GM19452 (cell line): Measurements from ENCODE around the gene TSPAN18.

Experiments
- ATAC-seq: cut with Tn5 transposase; IDR thresholded peaks from one replicate; pipeline ENCODE4 v1.9.1; 2021; ENCODE audit not compliant: unreplicated experiment

The TSPAN18 gene

DNA sequence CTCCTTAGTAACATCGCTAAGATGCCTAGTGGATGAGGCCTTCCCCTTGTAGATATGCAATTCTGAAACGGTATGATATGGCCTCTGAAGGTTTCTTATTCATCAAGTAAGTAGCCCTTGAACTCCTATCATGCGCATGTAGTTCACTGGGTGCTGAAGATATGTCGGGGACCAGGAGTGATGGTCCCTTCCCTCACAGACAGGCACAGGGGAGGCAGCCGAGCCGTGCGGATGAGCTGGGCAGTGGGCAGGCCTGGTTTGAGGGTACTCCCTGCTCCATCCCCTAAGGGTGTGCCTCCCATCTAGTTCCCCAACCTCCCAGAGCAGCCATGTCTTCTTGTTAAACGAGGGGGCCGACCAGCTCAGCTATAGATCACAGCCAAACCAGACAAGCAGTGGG is 183.8 kb downstream of the TSPAN18 start:
- no peak for ATAC-seq

DNA sequence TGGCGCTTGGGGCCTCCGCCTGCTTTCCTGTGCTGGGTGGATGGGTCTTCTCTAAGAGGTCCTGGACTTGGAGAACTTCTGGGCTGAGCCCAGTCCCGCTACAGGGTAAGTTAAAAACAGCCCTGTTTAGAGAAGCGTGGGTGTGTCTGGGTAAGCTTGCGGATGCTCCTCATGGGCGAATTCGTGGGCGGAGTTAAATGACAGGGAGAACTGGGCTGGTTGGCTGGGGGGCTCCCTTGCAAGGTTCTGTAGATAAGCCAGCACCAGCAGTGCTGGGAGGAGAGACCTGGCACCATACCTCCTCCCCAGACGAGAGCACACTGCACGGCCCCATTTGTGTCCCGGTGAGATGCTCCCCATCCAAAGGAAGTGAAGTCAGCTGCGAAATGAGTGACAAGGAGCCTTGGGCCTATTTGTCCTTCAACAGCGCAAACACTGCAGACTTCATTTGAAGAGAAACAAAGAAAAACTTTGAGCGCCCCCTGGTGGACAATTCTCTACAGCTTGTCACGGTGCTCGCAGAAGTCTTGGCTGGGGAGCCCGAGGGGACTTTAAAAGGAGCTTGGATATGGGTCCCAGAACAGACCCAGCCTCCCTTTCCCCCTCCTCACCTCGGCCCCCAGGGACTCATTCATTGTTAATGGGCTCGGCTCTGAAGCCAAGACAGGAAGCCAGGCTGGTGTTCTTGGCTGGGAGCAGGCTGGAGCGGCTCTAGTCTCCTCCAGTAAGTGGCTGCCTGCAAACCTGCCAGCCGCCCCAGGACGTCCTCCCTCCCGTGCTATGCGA is 184.5 kb downstream of the TSPAN18 start:
- no peak for ATAC-seq

DNA sequence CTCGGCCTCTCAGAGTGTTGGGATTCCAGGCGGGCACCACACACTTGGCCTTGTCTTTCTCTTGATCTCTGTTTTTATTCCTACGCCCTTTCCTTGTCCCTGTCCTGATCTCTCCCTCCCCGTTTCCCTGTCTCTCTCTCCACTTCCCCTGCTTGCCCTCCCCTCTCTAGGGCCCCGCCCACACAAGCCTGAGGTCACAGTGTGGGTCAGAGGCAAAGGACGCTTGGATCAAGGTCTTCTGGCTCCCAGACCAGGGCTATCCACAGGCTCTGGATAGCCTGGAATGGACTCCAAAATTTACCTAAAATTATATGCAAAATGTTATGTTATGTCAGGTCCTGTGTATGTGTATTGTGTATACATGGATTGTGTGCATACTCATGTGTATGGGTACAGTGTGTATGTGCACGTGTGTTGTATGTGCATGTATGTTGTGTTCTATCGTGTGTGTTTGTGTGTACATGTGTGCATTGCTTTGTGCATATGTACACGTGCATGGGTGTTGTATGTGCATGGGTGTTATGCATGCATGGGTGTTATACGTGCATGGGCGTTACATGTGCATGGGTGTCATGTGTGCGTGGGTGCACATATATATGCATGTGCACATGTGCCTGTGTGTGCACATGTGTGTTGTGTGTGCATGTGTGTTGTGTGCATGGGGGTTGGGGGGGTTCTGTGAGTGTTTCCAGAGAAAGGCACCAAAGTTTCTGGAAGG is 185.7 kb downstream of the TSPAN18 start:
- ATAC-seq: no peak

- ATAC-seq: no peak
These were observed 186.7 kb downstream of the TSPAN18 start for GRCh38 chr11:44913502-44913901.

- ATAC-seq: no peak
These were observed 187.3 kb downstream of the TSPAN18 start for GRCh38 chr11:44914105-44914504.

GRCh38 chr11:44915004-44915403 is 188.2 kb downstream of the TSPAN18 start:
- no peak for ATAC-seq

- ATAC-seq: no peak
These were observed 188.9 kb downstream of the TSPAN18 start for GRCh38 chr11:44915621-44916020.

GRCh38 chr11:44916331-44916730 is 189.6 kb downstream of the TSPAN18 start:
- no peak for ATAC-seq

- ATAC-seq: no peak
These were observed 190.1 kb downstream of the TSPAN18 start for GRCh38 chr11:44916801-44917385.

- no peak for ATAC-seq
These were observed 191.0 kb downstream of the TSPAN18 start for GRCh38 chr11:44917741-44918140.

DNA sequence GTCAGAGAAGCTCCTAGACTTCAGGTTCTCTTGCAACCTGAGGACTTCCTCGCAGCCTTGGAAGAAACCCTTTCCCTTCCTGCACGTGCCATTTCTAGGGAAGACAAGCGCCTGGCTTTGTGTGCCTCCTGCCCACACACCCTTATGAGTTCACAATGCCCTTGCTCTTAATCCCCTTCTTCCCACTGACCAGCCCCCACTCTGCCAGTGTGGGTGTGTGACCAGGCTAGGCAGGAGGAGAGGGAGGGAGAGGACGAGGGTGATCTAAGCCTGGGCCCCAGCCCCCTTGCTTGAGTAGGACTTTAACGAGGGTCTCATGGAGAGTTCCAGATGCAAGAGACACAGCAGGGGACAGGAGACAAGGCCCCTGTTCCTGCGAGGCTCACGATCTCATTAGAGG is 193.7 kb downstream of the TSPAN18 start:
- ATAC-seq: no peak

DNA sequence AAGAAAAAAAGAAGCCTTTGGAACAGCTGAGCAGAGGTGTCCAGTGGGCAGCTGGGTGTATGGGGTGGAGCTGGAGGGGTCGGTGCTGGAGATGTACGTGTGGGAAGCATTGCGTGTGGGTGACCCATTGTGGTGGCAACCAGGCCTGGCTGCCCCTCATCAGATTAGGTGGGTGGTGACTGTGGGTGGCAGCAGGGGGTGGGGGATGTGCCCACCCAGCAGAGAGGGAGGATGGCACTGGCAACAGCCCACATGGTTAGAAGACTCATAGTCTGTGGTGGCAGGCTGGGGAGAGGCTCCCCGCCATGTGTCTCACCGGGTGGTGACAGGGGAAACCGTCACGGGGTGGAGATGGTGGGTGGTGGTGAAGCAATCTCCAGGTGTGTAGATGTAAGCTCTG is 196.4 kb downstream of the TSPAN18 start:
- no peak for ATAC-seq

DNA sequence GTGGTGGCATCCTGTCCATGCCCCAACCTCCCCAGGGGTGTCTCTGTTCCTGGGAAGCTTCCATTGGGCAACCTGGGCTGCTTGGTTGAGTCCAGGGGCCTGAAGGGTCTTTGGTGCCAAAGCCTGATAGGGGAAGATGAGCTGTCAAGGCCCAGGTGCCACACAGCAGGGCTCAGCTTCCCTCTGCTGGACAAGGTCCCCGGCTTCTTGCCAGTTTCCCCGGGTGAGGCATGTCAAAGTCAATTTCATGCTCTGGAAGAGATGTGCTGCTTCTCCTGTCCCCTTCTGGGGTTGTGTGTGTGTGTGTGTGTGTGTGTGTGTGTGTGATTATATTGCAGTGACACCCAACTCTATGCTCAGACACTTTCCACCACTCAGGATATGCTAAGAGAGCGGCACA is 197.0 kb downstream of the TSPAN18 start:
- no peak for ATAC-seq

DNA sequence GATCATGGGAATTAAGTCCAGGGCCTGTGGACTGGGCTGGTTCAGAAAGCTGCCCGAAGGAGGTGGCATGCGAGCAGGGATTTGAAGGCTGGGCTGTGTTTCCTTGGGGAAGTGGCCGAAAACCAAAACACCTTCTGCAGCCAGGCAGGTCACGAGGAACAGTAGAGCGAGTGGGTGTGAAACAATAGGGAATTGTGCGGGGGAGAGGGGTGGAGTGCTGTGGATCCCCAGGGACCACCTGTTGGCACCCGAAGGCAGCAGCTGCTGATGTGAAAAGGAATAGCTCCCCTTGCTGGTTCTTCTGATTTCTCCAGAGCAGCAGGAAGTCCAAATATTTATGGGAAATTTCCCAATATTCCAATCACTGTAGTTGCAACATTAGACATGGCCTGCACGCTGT is 199.3 kb downstream of the TSPAN18 start:
- no peak for ATAC-seq

DNA sequence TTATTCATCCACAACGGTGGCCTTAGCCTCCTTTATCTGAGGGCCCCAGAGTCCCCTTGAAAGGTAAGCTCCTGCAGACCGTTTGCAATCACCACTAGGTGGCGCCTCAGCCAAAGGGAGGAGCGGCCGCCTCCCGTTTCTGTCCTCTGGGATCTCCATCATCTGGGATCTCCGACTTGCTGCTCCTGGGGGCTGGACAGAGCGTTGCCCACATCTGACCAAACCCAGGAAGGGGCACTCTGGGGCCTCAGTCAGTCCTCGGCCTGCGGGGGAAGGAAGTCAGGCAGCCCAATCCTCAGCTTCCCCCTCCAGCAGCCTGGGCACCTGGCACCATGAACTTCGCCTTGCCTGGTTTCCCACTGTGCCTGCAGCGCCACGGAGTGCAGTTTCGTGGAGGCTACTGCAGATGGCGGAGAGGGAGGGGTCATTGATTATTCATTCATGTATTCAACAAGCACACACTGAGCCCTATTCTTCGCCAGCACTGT is 200.5 kb downstream of the TSPAN18 start:
- ATAC-seq: no peak

DNA sequence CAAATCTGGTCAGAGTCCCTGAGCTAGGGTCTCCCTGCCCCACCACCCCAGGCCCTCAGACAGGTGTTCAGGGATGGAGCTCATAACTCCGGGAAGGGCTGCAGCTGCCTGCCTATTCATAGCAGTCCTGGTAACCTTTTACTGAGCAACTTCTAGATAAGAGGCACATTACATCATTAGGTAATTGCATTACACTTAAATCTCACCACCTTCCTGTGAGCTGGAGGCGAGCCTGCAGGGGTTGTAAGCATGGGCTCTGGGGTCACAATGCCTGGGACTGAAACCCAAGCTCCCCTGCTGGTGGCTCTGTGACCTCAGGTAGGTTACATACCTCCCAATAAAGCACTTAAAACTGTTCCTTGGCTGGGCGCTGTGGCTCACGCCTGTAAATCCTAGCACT is 201.4 kb downstream of the TSPAN18 start:
- no peak for ATAC-seq

GRCh38 chr11:44928816-44929215 is 202.1 kb downstream of the TSPAN18 start:
- ATAC-seq: no peak

- ATAC-seq: no peak
These were observed 204.0 kb downstream of the TSPAN18 start for GRCh38 chr11:44930588-44931302.

DNA sequence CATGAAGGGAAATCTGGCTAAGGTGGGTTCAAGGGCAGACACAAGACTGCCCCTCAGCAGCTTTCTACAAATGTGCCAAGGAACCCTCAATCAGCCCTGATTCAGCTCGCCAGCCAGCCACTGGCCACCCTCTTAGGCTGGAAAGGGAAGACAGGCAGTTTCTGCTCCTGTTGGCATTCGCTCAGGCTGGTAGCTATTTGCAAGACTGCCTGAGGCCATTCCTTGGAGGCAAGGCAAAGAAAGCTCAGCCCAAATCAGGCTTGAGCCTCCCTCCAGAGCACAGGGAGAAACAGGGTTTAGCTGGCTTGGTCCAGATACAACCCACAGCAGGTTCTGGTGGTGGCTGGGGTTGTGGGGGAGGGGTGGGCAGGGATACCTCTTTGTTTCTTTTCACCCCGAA is 204.7 kb downstream of the TSPAN18 start:
- no peak for ATAC-seq

DNA sequence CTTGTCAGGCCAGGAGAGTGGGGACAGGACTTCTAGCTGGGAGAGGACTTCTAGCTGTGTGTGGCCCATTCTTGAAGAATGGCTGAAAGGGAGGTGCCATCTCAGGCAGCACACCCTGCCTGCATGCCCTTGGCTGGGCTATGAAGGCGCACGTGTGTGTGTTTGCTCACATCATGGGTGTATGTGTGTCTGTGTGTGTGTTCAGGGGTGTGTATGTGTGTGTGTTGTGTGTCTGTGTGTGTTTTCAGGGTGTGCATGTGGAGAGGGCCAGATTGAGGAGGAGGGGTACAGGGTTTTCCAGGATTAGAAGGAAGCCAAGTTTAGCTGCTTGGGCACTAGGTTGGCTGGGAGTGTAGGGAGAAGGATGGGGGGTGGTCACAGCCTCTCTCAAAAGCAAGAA is 207.3 kb downstream of the TSPAN18 start:
- no peak for ATAC-seq

DNA sequence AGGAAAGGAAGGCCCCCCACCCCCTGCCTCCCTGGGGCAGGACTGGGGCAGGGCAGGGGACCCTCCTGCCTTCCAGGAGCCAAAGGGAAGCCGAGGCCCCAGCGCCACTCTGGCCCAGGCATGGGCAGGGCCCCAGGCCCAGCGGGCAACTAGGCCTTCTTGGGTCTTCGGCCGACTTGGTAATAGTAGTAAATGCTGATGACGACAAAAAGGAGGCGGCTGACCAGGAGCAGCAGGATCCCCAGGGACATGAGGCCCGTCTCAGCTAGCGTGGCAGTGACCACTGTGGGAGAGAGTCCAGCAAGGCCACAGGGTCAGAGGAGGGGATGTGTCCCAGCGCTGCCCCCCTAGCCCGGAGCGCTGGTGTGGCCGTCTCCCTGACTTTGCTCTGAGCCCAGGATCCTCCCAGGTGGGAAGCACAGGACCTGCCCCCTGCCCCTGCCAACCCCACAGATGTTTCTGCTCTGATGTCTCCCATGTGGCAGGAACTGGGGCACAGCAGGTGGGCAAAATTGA is 208.0 kb downstream of the TSPAN18 start:
- ATAC-seq: no peak
